ENCODE results near the gene CSTF3.

The CSTF3 gene

DNA sequence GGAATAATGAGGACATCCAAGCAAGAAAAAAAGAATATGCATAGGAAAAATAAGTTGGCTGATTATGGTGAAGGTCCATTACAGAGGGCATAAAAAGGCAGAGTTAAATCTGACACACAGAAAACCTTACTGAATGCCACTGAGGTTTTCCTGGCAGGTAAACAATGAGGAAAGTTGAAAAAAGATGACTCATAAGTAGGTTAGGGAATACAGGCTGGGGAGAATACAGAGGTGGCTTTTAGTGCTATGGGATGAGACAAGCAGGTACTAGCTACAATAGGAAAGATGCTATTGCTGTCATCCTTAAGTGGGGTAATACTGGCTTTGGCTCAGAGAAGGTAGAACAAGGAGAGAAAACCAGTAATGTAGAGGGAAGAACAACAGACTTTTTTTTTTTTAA lies 44.7 kb downstream of the CSTF3 start:
- Histone ChIP-seq H3K36me3 (ENCODE audit: control insufficient read depth in 2 of 2, insufficient read depth in 1 of 2, low read length in 2 of 2) (no peaks in the 10 kb centered on the region), H3K9me3 (ENCODE audit: control insufficient read depth, insufficient read depth, low read depth, low read length) (no peaks in the 10 kb centered on the region), H3K27ac (ENCODE audit: extremely low read depth, low read depth, low read length) (no peak overlapping the region), H3K4me3 (ENCODE audit: low read depth, low read length) (no peak overlapping the region), H3K4me1 (ENCODE audit: control insufficient read depth, insufficient read depth, low read length) (no peaks in the 10 kb centered on the region)
- ChIA-PET POLR2A (no interaction called here), CTCF (interaction anchor here (0.5 kb wide), 1 partner anchor 10 kb away, joined by 3 read pairs; no protein-coding TSS in a partner anchor)
- TF ChIP-seq, protein P1, sequence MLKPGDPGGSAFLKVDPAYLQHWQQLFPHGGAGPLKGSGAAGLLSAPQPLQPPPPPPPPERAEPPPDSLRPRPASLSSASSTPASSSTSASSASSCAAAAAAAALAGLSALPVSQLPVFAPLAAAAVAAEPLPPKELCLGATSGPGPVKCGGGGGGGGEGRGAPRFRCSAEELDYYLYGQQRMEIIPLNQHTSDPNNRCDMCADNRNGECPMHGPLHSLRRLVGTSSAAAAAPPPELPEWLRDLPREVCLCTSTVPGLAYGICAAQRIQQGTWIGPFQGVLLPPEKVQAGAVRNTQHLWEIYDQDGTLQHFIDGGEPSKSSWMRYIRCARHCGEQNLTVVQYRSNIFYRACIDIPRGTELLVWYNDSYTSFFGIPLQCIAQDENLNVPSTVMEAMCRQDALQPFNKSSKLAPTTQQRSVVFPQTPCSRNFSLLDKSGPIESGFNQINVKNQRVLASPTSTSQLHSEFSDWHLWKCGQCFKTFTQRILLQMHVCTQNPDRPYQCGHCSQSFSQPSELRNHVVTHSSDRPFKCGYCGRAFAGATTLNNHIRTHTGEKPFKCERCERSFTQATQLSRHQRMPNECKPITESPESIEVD (tag by site-specific recombination; IDR thresholded peaks at IDR 0.05), result peak; percentile 44; the same call in 1 of the 2 replicates
- TF ChIP-seq FEZF1 (tag by site-specific recombination; IDR thresholded peaks at IDR 0.05) (peak; percentile 45; the same call in 1 of the 2 replicates), ZBTB8A (tag by site-specific recombination; IDR thresholded peaks at IDR 0.05) (no peak), MEIS1 (CRISPR knock-in tag; IDR thresholded peaks at IDR 0.05; ENCODE audit: borderline replicate concordance) (no peak), ZNF2 (tag by site-specific recombination; IDR thresholded peaks at IDR 0.05) (no peak), PRDM1 (tag by site-specific recombination; IDR thresholded peaks at IDR 0.05) (peak; percentile 37; the same call in 1 of the 2 replicates), ZNF600 (tag by site-specific recombination; IDR thresholded peaks at IDR 0.05) (peak; percentile 41; the same call in 1 of the 2 replicates), ZNF777 (tag by site-specific recombination; IDR thresholded peaks at IDR 0.05; ENCODE audit: borderline replicate concordance) (no peak), ZFP37 (tag by site-specific recombination; IDR thresholded peaks at IDR 0.05) (no peak), ZSCAN30 (tag by site-specific recombination; IDR thresholded peaks at IDR 0.05) (no peak), ZNF121 (tag by site-specific recombination; IDR thresholded peaks at IDR 0.05) (no peak), ZNF473 (tag by site-specific recombination; IDR thresholded peaks at IDR 0.05) (no peak)
- TF ChIP-seq, protein P2, sequence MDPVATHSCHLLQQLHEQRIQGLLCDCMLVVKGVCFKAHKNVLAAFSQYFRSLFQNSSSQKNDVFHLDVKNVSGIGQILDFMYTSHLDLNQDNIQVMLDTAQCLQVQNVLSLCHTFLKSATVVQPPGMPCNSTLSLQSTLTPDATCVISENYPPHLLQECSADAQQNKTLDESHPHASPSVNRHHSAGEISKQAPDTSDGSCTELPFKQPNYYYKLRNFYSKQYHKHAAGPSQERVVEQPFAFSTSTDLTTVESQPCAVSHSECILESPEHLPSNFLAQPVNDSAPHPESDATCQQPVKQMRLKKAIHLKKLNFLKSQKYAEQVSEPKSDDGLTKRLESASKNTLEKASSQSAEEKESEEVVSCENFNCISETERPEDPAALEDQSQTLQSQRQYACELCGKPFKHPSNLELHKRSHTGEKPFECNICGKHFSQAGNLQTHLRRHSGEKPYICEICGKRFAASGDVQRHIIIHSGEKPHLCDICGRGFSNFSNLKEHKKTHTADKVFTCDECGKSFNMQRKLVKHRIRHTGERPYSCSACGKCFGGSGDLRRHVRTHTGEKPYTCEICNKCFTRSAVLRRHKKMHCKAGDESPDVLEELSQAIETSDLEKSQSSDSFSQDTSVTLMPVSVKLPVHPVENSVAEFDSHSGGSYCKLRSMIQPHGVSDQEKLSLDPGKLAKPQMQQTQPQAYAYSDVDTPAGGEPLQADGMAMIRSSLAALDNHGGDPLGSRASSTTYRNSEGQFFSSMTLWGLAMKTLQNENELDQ (tag by site-specific recombination; IDR thresholded peaks at IDR 0.05; ENCODE audit: low read depth), result no peak

GRCh38 chr11:33110083-33110482 lies 51.2 kb downstream of the CSTF3 start:
- H3K9me3 ChIP-seq (ENCODE audit: control insufficient read depth, insufficient read depth, low read depth, low read length), result no peaks in the 10 kb centered on the region
- no peak for TF ChIP-seq ZNF18 (tag by site-specific recombination; IDR thresholded peaks at IDR 0.05)
- TF ChIP-seq, protein P3, sequence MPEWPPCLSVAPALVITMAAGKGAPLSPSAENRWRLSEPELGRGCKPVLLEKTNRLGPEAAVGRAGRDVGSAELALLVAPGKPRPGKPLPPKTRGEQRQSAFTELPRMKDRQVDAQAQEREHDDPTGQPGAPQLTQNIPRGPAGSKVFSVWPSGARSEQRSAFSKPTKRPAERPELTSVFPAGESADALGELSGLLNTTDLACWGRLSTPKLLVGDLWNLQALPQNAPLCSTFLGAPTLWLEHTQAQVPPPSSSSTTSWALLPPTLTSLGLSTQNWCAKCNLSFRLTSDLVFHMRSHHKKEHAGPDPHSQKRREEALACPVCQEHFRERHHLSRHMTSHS (tag by site-specific recombination; IDR thresholded peaks at IDR 0.05), result no peak
- TF ChIP-seq, protein P4, sequence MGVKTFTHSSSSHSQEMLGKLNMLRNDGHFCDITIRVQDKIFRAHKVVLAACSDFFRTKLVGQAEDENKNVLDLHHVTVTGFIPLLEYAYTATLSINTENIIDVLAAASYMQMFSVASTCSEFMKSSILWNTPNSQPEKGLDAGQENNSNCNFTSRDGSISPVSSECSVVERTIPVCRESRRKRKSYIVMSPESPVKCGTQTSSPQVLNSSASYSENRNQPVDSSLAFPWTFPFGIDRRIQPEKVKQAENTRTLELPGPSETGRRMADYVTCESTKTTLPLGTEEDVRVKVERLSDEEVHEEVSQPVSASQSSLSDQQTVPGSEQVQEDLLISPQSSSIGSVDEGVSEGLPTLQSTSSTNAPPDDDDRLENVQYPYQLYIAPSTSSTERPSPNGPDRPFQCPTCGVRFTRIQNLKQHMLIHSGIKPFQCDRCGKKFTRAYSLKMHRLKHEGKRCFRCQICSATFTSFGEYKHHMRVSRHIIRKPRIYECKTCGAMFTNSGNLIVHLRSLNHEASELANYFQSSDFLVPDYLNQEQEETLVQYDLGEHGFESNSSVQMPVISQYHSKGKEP (tag by site-specific recombination; IDR thresholded peaks at IDR 0.05), result no peak
- TF ChIP-seq OSR2 (tag by site-specific recombination; IDR thresholded peaks at IDR 0.05), result no peak
- TF ChIP-seq ZNF426 (tag by site-specific recombination; IDR thresholded peaks at IDR 0.05), result no peak
- no peak for TF ChIP-seq ZNF10 (tag by site-specific recombination; IDR thresholded peaks at IDR 0.05)
- no peak for TF ChIP-seq ZNF211 (tag by site-specific recombination; IDR thresholded peaks at IDR 0.05; ENCODE audit: low read depth)
- no peak for TF ChIP-seq PRDM1 (tag by site-specific recombination; IDR thresholded peaks at IDR 0.05)
- no peak for TF ChIP-seq ZNF501 (tag by site-specific recombination; IDR thresholded peaks at IDR 0.05)
- no peak for TF ChIP-seq ZNF341 (tag by site-specific recombination; IDR thresholded peaks at IDR 0.05; ENCODE audit: low read depth)
- no peaks in the 10 kb centered on the region for H3K4me1 ChIP-seq (ENCODE audit: control insufficient read depth, insufficient read depth, low read length)
- POLR2A ChIA-PET, result no interaction called here
- peaks cover 9 to 17% of the 10 kb centered on the region in 2 experiments for H3K36me3 ChIP-seq (ENCODE audit: control insufficient read depth in 2 of 2, insufficient read depth in 1 of 2, low read length in 2 of 2)
- CTCF ChIA-PET, result interaction anchor here (0.6 to 0.7 kb wide), 2 partner anchors 80 to 696 kb away, joined by 3 read pairs; no protein-coding TSS in a partner anchor
- H3K4me3 ChIP-seq (ENCODE audit: low read depth, low read length), result no peak overlapping the region
- no peak overlapping the region for H3K27ac ChIP-seq (ENCODE audit: extremely low read depth, low read depth, low read length)
